HFFc6 (cell line): ENCODE measurements around the gene CCDC77. TPM values are rescaled to one million over a fixed set of nuclear protein-coding genes. Genes with fewer than 3 reads are reported as not detected.
A peak's percentile ranks its signal among the peaks of the same experiment; 100 is the strongest.
"Not testable (repeated sequence)": the region's sequence is repeated elsewhere in the genome, so short reads cannot be mapped to it uniquely, and the experiment has no call there.

Experiments used
- DNase-seq: peaks from one replicate; pipeline ENCODE4 v3.0.0-alpha.2; 2018
- H3K27ac Mint-ChIP-seq: 2 replicates; pipeline ENCODE4 v1.8.0; 2020; ENCODE audit warnings: mild to moderate bottlenecking, mixed read lengths
- H3K27me3 Mint-ChIP-seq: 2 replicates; pipeline ENCODE4 v1.8.0; 2021; ENCODE audit warnings: mild to moderate bottlenecking, moderate library complexity, mixed read lengths; ENCODE audit not compliant: insufficient read depth
- H3K36me3 Mint-ChIP-seq: 2 replicates; pipeline ENCODE4 v1.8.0; 2021; ENCODE audit warnings: low read depth, mixed read lengths
- H3K4me1 Mint-ChIP-seq: 2 replicates; pipeline ENCODE4 v1.8.0; 2020; ENCODE audit warnings: low read depth, mixed read lengths
- H3K4me3 Mint-ChIP-seq: 2 replicates; pipeline ENCODE4 v1.8.0; 2020; ENCODE audit warnings: mild to moderate bottlenecking, moderate library complexity, mixed read lengths
- H3K9me3 Mint-ChIP-seq: 2 replicates; pipeline ENCODE4 v1.8.0; 2020; ENCODE audit warnings: mild to moderate bottlenecking, mixed read lengths
- long read RNA-seq: library from polyadenylated mRNA; unstranded; transcript quantifications from one replicate; pipeline ENCODE4 v2.0.0, GENCODE V29; 2019
- total RNA-seq, 6 experiments: library from RNA; stranded (reverse); fragmentation: NEBNext Ultra II Directional; extraction: Animal tissue kit (Norgen Biotek cat#: 25700); gene quantifications; 2 replicates in 1 of 6; 3 replicates in 5 of 6; pipeline ENCODE4 v1.2.3, GENCODE V29; 2021
- TF ChIP-seq, protein P1 (sequence below): fragments of 200-600 bp; sonication (generic); IDR thresholded peaks from 2 replicates; pipeline ENCODE4 v1.5.0; 2021; ENCODE audit warnings: antibody characterized with exemption, mild to moderate bottlenecking

CCDC77 gene
- 10 to 100 TPM in 5 of 6 experiments, 1 to 10 TPM in 1; 7.7 to 12.6 (median 11.6) TPM for total RNA-seq
- long read RNA-seq, partial matches to known transcripts = 0 of 8 reads
- long read RNA-seq, other reads (novel, unspliced or antisense) = 8 of 8 reads

DNA sequence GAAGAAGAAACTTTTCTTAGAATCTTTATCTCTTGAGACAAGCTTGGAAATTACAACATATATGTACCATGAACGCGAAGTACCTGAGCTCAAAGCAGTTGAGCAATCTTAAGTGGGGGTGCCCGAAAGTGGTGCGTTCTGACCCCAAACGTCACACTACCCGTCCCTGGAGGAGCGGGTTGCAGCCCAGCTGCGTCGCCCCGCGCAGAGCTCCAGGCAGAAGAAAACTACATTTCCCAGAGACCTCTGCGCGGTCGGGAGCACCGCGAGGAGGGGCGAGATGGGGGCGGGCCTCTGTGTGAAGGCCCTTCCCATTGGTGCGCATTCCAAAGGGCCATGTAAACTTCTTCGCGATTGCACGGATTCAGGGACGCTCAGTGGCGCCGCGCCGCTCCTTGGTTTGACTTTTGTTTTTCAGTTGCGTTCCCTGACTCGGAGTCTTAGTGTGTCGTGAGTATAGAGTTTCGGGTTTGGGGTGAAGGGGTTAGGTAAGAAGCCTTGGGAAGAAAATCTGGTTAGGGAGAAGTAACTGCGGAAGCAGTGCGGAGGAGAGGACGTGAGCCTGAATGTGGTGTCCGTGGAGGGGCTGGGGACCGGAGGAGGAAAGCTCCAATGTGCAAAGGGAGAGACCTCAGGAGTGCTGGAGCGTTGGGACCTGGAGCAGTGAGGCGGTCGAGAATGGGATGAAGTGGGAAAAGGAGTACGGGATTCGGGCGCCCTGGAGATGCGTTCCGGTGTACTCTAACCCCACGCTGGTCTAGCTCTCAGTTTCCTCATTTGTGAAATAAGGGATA, at the start of gene CCDC77:
Gene CCDC77 (plus strand): TSS at position 410 of the 794 bp plus-strand sequence. CDS start 7,740 bp downstream, outside the sequence.
- Mint-ChIP-seq H3K36me3 (peaks cover 4% of the 10 kb centered on the region; the same call in 1 of the 2 replicates), H3K4me1 (peaks cover 7% of the 10 kb centered on the region), H3K9me3 (no peaks in the 10 kb centered on the region), H3K27me3 (no peaks in the 10 kb centered on the region), H3K27ac (no peak within 1 kb of the TSS), H3K4me3 (no peak within 1 kb of the TSS)
- TF ChIP-seq, protein P1, sequence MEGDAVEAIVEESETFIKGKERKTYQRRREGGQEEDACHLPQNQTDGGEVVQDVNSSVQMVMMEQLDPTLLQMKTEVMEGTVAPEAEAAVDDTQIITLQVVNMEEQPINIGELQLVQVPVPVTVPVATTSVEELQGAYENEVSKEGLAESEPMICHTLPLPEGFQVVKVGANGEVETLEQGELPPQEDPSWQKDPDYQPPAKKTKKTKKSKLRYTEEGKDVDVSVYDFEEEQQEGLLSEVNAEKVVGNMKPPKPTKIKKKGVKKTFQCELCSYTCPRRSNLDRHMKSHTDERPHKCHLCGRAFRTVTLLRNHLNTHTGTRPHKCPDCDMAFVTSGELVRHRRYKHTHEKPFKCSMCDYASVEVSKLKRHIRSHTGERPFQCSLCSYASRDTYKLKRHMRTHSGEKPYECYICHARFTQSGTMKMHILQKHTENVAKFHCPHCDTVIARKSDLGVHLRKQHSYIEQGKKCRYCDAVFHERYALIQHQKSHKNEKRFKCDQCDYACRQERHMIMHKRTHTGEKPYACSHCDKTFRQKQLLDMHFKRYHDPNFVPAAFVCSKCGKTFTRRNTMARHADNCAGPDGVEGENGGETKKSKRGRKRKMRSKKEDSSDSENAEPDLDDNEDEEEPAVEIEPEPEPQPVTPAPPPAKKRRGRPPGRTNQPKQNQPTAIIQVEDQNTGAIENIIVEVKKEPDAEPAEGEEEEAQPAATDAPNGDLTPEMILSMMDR = no peak
- peak; percentile 82 for DNase-seq

DNA sequence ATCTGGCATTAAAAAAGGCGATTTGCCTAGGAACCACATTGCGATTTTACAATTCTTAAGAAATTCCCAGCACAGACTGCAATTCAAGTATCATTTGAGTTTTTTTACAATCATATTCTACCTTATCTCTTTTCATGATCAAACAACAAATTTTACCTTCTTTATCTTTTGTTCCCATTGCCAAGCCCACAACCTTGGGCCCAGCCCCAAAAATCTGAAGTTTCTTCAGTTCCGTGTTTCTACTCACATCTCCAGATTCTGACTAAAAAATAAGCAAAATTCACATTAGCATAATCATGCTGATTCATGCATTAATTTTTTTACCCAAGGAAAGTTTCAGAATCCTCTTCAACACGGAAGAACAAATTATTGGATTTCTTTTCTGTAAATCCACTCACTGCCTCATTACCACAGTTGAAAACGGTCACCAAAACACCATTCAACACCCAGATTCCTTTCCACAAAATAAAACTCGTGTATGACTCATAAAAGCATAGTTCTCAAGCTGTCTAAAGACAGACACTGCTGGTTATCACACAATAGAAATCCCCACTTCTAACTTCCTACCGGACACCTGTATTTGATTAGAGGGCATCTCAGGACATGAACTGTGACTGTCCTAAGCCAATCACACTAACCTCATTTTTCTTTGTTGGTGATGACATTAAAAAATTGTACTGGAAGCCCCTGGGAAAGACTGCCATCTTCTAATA, 45.0 kb upstream of the CCDC77 start:
- DNase-seq = peak; percentile 27
- H3K9me3 Mint-ChIP-seq = peaks cover 5% of the 10 kb centered on the region; the same call in 1 of the 2 replicates
- TF ChIP-seq, protein P1 = no peak
- H3K27me3 Mint-ChIP-seq = peaks cover 2% of the 10 kb centered on the region; the same call in 1 of the 2 replicates
- H3K27ac Mint-ChIP-seq = peak overlapping the region; percentile 24
- H3K4me1 Mint-ChIP-seq = peaks cover 33% of the 10 kb centered on the region
- no peak overlapping the region for H3K4me3 Mint-ChIP-seq
- H3K36me3 Mint-ChIP-seq = peaks cover 56% of the 10 kb centered on the region

DNA sequence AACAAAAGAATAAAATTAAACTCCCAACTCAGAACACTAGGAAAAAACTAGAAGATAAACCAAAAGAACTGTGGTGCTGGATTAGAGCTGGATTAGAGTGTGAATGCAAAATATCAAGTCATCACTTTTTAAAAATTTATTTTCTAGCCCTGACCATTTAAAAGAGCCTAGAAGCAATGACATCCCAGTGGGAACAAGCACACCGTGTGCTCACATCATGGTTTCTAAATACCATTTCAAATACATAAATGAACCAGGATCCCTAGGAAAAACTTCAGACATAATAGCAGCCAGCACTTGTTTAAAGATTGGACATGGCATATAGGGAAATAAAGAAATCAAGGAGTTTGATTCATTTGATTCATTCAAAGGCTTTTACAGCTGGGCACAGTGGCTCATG, 42.4 kb upstream of the CCDC77 start:
- Mint-ChIP-seq H3K9me3 (peaks cover 5% of the 10 kb centered on the region; the same call in 1 of the 2 replicates), H3K36me3 (peaks cover 61% of the 10 kb centered on the region), H3K4me1 (peaks cover 21% of the 10 kb centered on the region), H3K27ac (no peak overlapping the region), H3K27me3 (peaks cover 2% of the 10 kb centered on the region; the same call in 1 of the 2 replicates), H3K4me3 (no peak overlapping the region)
- TF ChIP-seq, protein P1 = no peak
- no peak for DNase-seq

DNA sequence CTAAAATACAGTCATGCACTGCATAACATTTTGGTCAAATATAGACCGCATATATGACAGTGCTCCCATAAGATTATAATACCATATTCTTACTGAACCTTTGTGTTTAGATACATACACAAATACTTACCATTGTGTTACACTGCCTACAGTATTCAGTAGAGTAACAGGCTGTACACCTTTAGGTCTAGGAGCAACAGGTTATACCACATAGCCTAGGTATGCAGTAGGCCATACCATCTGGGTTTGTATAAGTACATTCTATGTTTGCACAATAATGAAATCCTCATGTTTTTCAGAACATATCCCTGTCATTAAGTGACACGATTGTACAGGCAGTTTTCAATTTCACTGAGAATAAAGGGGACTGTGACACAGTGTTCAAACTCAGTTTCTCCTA, 34.6 kb upstream of the CCDC77 start:
- Mint-ChIP-seq H3K27me3 (no peaks in the 10 kb centered on the region), H3K9me3 (peaks cover 4% of the 10 kb centered on the region; the same call in 1 of the 2 replicates), H3K36me3 (peaks cover 71% of the 10 kb centered on the region)

DNA sequence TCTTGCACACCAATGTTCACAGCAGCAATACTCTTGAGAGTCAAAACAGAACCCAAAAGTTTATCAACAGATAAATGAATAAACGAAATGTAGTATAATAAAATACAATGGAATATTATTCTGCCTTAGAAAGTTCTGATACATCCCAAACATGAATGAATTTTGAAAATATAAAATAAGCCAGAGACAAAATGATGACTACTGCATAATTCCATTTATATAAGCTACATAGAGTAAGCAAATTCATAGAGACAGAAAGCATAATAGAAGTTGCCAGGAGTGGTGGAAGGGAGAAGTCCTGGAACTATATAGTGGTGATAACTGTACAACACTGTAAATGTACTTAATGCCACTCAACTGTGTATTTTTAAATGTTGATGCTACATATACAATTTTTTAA, 33.5 kb upstream of the CCDC77 start:
- Mint-ChIP-seq H3K9me3 (peaks cover 9% of the 10 kb centered on the region; the same call in 1 of the 2 replicates), H3K36me3 (peaks cover 69% of the 10 kb centered on the region), H3K4me1 (no peaks in the 10 kb centered on the region)

More for the DNA sequence above, 34.6 kb upstream of the CCDC77 start:
- TF ChIP-seq, protein P1 = no peak
- Mint-ChIP-seq H3K4me3 (no peak overlapping the region), H3K27ac (no peak overlapping the region), H3K4me1 (no peaks in the 10 kb centered on the region)
- no peak for DNase-seq

DNA sequence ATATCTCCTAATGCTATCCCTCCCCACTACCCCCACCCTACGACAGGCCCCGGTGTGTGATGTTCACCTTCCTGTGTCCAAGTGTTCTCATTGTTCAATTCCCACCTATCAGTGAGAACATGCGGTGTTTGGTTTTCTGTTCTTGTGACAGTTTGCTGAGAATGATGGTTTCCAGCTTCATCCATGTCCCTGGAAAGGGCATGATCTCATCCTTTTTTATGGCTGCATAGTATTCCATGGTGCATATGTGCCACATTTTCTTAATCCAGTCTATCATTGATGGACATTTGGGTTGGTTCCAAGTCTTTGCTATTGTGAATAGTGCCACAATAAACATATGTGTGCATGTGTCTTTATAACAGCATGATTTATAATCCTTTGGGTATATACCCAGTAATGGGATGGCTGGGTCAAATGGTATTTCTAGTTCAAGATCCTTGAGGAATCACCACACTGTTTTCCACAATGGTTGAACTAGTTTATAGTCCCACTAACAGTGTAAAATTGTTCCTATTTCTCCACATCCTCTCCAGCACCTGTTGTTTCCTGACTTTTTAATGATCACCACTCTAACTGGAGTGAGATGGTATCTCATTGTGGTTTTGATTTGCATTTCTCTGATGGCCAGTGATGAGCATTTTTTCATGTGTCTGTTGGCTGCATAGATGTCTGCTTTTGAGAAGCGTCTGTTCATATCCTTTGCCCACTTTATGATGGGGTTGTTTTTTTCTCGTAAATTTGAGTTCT, 30.5 kb upstream of the CCDC77 start:
- not testable (repeated sequence) for H3K9me3 Mint-ChIP-seq, H3K27ac Mint-ChIP-seq, H3K4me1 Mint-ChIP-seq, H3K27me3 Mint-ChIP-seq, DNase-seq, H3K4me3 Mint-ChIP-seq
- peaks cover 81% of the 10 kb centered on the region for H3K36me3 Mint-ChIP-seq

More for the DNA sequence above, 33.5 kb upstream of the CCDC77 start:
- Mint-ChIP-seq H3K4me3 (no peak overlapping the region), H3K27me3 (no peaks in the 10 kb centered on the region), H3K27ac (no peak overlapping the region)
- TF ChIP-seq, protein P1 = no peak
- no peak for DNase-seq
